GM23248 (cell line): ENCODE results near the gene TRPV2. TPM values are rescaled to one million over a fixed set of nuclear protein-coding genes. Genes with fewer than 3 reads are reported as not detected.

Experiments used
- DNase-seq: peaks from one replicate; pipeline ENCODE4 v3.0.0-alpha.2; 2015
- H2AFZ ChIP-seq: fragments of 200-600 bp; sonication (generic); 2 replicates; pipeline ENCODE4 v1.6.1; 2016; ENCODE audit warnings: antibody characterized with exemption
- H3F3A ChIP-seq: fragments of 200-600 bp; sonication (generic); 2 replicates; pipeline ENCODE4 v1.6.1; 2016; ENCODE audit warnings: mild to moderate bottlenecking, antibody characterized with exemption, mixed run types; ENCODE audit not compliant: insufficient read depth
- H3K27ac ChIP-seq: fragments of 200-600 bp; sonication (generic); 2 replicates; pipeline ENCODE4 v1.5.1; 2016; ENCODE audit warnings: mild to moderate bottlenecking
- H3K27me3 ChIP-seq: fragments of 200-600 bp; sonication (generic); replicated peaks from 2 replicates; pipeline ENCODE4 v1.6.1; 2016; ENCODE audit warnings: mild to moderate bottlenecking; ENCODE audit not compliant: insufficient read depth
- H3K36me3 ChIP-seq: fragments of 200-600 bp; sonication (generic); 2 replicates; pipeline ENCODE4 v1.6.1; 2016; ENCODE audit warnings: low read depth, mild to moderate bottlenecking
- H3K4me1 ChIP-seq: fragments of 200-600 bp; sonication (generic); 2 replicates; pipeline ENCODE4 v1.6.1; 2016; ENCODE audit warnings: mild to moderate bottlenecking; ENCODE audit not compliant: insufficient read depth
- H3K4me2 ChIP-seq: fragments of 200-600 bp; sonication (generic); one replicate; pipeline ENCODE4 v1.6.1; 2016; ENCODE audit warnings: mild to moderate bottlenecking; ENCODE audit not compliant: unreplicated experiment
- H3K4me3 ChIP-seq: fragments of 200-600 bp; sonication (generic); 2 replicates; pipeline ENCODE4 v1.5.1; 2016; ENCODE audit warnings: mild to moderate bottlenecking
- H3K79me2 ChIP-seq: fragments of 200-600 bp; sonication (generic); 2 replicates; pipeline ENCODE4 v1.6.1; 2016; ENCODE audit warnings: mild to moderate bottlenecking; ENCODE audit not compliant: insufficient read depth
- H3K9ac ChIP-seq: fragments of 200-600 bp; sonication (generic); 2 replicates; pipeline ENCODE4 v1.6.1; 2016; ENCODE audit warnings: mild to moderate bottlenecking
- H3K9me2 ChIP-seq: fragments of 200-600 bp; sonication (generic); 2 replicates; pipeline ENCODE4 v1.6.1; 2016; ENCODE audit warnings: mixed run types, mild to moderate bottlenecking, moderate library complexity; ENCODE audit not compliant: insufficient read depth
- H3K9me3 ChIP-seq: fragments of 200-600 bp; sonication (generic); one replicate; pipeline ENCODE4 v1.6.1; 2017; ENCODE audit warnings: low read depth
- H4K20me1 ChIP-seq: fragments of 200-600 bp; sonication (generic); 2 replicates; pipeline ENCODE4 v1.6.0; 2016; ENCODE audit not compliant: insufficient read depth
- EZH2 ChIP-seq: fragments of 200-600 bp; sonication (generic); IDR thresholded peaks from 2 replicates; pipeline ENCODE4 v1.6.1; 2018; ENCODE audit warnings: antibody characterized with exemption, mild to moderate bottlenecking; ENCODE audit not compliant: insufficient read depth, poor library complexity, severe bottlenecking
- EZH2phosphoT487 ChIP-seq: fragments of 200-600 bp; sonication (generic); IDR thresholded peaks from 2 replicates; pipeline ENCODE4 v1.6.1; 2018; ENCODE audit warnings: antibody characterized with exemption, moderate library complexity, mild to moderate bottlenecking, low read depth; ENCODE audit not compliant: insufficient read depth
- WGBS, 2 experiments: methylation state at CpG; one replicate each; pipeline ENCODE4 v1.1.6; 2015 to 2017; ENCODE audit warnings: low lambda C conversion rate in 2 of 2, low coverage in 1 of 2; ENCODE audit errors: missing lambda C conversion rate in 2 of 2; 5-methylcytosine and 5-hydroxymethylcytosine counted together
- in situ Hi-C: fragments of 300-500 bp; cut with MboI; formaldehyde crosslinking; loops from 2 replicates; pipeline ENCODE4 v1.15.0; 2020
- polyA plus RNA-seq: library from polyadenylated mRNA; unstranded; fragments of >200 nt; fragmentation: Nextera tagmentation; extraction: Ambion mirVana; gene quantifications from 2 replicates; pipeline ENCODE4 v1.2.1, GENCODE V29; 2016
- total RNA-seq: library from RNA; depleted of rRNA; stranded (reverse); fragments of >200 nt; shearing (Covaris generic); gene quantifications from 2 replicates; pipeline ENCODE4 v1.2.3, GENCODE V29; 2014

TRPV2 gene
- total and polyA plus RNA-seq, 2 experiments from 2014 or later, result 19.6 to 23.9 TPM

DNA sequence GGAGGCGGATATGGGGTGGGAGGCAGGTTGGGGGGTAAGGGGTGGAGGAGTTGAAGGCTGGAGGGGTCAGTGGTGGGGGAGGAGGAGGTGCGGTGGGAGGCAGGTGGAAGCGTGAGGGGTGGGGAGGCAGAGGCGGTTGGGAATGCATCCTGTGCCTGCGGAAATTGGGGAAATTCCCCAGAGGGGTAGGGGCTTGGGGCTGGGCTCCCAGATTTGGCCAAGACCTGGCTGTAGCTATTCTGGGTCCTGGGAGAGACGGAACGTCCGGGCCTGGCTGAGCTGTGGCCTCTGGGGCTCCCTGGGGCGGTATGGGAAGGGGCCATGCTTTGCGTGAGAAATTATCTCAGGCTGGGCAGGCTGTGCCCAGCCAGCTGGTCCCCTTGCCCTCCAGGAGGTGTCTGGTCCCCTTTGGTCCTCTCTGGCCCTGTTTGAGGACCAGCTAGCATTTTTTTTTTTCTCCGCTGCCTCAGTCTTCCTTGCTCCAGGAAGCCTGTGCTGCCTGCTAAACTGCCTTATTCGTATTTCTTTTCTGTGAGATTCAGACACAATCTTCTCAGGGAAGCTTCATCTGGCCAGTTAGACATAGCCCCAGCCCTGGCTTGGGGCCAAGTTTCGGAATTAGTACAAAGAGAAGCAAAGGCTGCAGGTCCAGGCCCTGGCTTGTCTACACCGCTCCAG is 7.3 kb upstream of the TRPV2 start:
- H2AFZ ChIP-seq, result no peak overlapping the region
- H3K9ac ChIP-seq, result no peak overlapping the region
- TF ChIP-seq EZH2 (no peak), EZH2phosphoT487 (no peak)
- H3K9me3 ChIP-seq, result no peaks in the 10 kb centered on the region
- H3K9me2 ChIP-seq, result no peaks in the 10 kb centered on the region
- H3K79me2 ChIP-seq, result no peaks in the 10 kb centered on the region
- no peaks in the 10 kb centered on the region for H3F3A ChIP-seq
- H3K4me1 ChIP-seq, result no peaks in the 10 kb centered on the region
- H3K4me3 ChIP-seq, result no peak overlapping the region
- in situ Hi-C loops, result no loop called here
- peak; percentile 54 for DNase-seq
- no peak overlapping the region for H3K27ac ChIP-seq
- H4K20me1 ChIP-seq, result no peaks in the 10 kb centered on the region
- WGBS, 2 experiments, result 34 to 41% methylated on average over 9 to 14 of the region's 14 CpGs
- no peaks in the 10 kb centered on the region for H3K36me3 ChIP-seq
- no peaks in the 10 kb centered on the region for H3K27me3 ChIP-seq
- H3K4me2 ChIP-seq, result no peak overlapping the region

DNA sequence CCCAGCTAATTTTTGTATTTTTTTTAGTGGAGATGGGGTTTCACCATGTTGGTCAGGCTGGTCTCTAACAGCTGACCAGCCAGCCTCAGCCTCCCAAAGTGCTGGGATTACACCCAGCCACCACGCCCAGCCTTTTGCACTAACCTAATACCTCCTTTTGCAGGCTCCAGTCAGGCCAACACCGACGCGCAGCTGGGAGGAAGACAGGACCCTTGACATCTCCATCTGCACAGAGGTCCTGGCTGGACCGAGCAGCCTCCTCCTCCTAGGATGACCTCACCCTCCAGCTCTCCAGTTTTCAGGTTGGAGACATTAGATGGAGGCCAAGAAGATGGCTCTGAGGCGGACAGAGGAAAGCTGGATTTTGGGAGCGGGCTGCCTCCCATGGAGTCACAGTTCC is 2.0 kb downstream of the TRPV2 start:
- no peak overlapping the region for H3K27ac ChIP-seq
- no peaks in the 10 kb centered on the region for H3K9me2 ChIP-seq
- in situ Hi-C loops, result no loop called here
- H3K4me1 ChIP-seq, result peaks cover 36% of the 10 kb centered on the region
- H3K36me3 ChIP-seq, result no peaks in the 10 kb centered on the region
- no peak overlapping the region for H3K4me2 ChIP-seq
- H3K79me2 ChIP-seq, result no peaks in the 10 kb centered on the region
- H3K9ac ChIP-seq, result no peak overlapping the region
- no peak overlapping the region for H2AFZ ChIP-seq
- no peaks in the 10 kb centered on the region for H4K20me1 ChIP-seq
- DNase-seq, result no peak
- 96 to 100% methylated on average over 7 of the region's 7 CpGs for WGBS, 2 experiments
- H3F3A ChIP-seq, result peaks cover 36% of the 10 kb centered on the region
- no peak overlapping the region for H3K4me3 ChIP-seq
- H3K27me3 ChIP-seq, result no peaks in the 10 kb centered on the region
- H3K9me3 ChIP-seq, result no peaks in the 10 kb centered on the region
- no peak for TF ChIP-seq EZH2phosphoT487
- no peak for TF ChIP-seq EZH2

DNA sequence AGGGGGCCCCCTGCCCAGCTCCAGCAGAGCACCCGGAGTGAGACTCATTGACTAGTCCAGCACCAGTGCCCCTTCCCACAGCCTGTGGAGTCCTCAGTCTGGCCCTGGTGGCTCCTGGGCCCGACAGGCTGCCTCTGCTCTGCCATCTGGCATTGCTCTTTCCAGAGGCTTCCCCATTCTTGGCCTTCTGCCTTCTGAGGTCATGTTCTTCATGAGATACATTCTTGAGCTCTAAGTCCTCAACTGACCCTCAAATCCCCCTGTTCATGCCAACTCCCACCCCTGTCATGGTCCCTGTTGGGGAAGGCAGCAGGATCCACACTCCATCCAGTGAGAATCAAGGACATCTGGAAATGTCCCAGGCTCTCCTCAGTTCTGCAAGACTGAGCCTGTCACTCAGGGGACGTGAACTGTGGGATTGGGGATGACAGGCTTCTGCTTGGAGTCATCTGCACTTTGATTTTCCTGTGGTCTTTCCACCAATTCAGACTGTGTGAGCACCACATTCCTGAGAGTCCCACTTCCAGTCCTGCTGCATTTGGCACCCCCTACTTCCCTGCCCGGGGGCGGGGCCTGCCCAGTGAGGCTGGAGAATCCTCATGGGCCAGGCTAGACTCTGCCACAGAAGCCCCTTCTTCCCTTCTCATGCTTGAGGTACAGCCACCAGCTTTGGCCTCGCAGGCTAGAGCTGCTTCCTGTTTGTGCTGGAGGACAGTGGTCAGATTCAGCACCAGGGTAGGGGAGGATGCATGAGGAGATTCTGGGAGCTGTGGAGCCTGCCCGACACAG is 2.7 kb downstream of the TRPV2 start:
- Histone ChIP-seq H3F3A (peaks cover 36% of the 10 kb centered on the region), H3K9me2 (no peaks in the 10 kb centered on the region), H3K4me3 (no peak overlapping the region), H3K27ac (peak overlapping the region; percentile 91), H2AFZ (no peak overlapping the region), H3K79me2 (no peaks in the 10 kb centered on the region), H3K4me2 (peak overlapping the region; percentile 79), H3K27me3 (no peaks in the 10 kb centered on the region), H4K20me1 (no peaks in the 10 kb centered on the region), H3K36me3 (no peaks in the 10 kb centered on the region), H3K4me1 (peaks cover 36% of the 10 kb centered on the region), H3K9me3 (no peaks in the 10 kb centered on the region), H3K9ac (0 out of 2 replicates have a peak overlapping the region, but pooled peaks have one; percentile 3)
- in situ Hi-C loops, result no loop called here
- 59 to 62% methylated on average over 7 of the region's 7 CpGs for WGBS, 2 experiments
- no peak for TF ChIP-seq EZH2
- no peak for TF ChIP-seq EZH2phosphoT487
- peak; percentile 70 for DNase-seq

DNA sequence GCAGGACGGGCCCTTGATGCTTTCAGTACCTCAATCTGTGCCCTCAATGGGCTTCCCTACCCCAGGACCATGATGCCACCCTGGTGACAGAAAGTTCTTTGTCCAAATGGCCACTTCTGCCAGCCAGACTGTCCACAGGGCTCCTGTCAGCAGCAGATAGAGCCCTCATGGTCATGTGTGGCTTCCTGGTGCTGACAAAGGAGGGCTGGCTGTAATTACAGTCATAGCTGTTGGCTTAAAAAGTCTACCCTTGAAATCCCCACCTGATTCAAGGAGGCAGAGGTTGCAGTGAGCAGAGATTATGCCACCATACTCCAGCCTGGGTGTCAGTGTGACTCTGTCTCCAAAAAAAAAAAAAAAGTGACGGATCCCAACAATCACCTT is 3.3 kb downstream of the TRPV2 start:
- Histone ChIP-seq H3K79me2 (no peaks in the 10 kb centered on the region), H2AFZ (no peak overlapping the region), H3K4me2 (peak overlapping the region; percentile 79), H3K9me3 (no peaks in the 10 kb centered on the region), H3K36me3 (no peaks in the 10 kb centered on the region), H3K4me3 (no peak overlapping the region), H3K27me3 (no peaks in the 10 kb centered on the region), H3F3A (peaks cover 36% of the 10 kb centered on the region), H4K20me1 (no peaks in the 10 kb centered on the region), H3K4me1 (peaks cover 36% of the 10 kb centered on the region), H3K9me2 (no peaks in the 10 kb centered on the region), H3K27ac (peak overlapping the region; percentile 91), H3K9ac (0 out of 2 replicates have a peak overlapping the region, but pooled peaks have one; percentile 3)
- 42 to 90% methylated on average over 1 to 2 of the region's 2 CpGs for WGBS, 2 experiments
- TF ChIP-seq EZH2 (no peak), EZH2phosphoT487 (no peak)
- in situ Hi-C loops, result no loop called here
- peak; percentile 41 for DNase-seq
